Islet of Langerhans (tissue), 1 donor: Measurements from ENCODE around the gene SCG3.

Source experiments
- FAIRE-seq: peaks from one replicate; lab custom pipeline; 2011; peaks lifted over from hg19 to GRCh38; lab: Jason Lieb, UNC

Gene SCG3

GRCh38 chr15:51727141-51727897 lies 46.0 kb downstream of the SCG3 start:
- FAIRE-seq: no peak

GRCh38 chr15:51731549-51732267 lies 50.4 kb downstream of the SCG3 start:
- FAIRE-seq: no peak

DNA sequence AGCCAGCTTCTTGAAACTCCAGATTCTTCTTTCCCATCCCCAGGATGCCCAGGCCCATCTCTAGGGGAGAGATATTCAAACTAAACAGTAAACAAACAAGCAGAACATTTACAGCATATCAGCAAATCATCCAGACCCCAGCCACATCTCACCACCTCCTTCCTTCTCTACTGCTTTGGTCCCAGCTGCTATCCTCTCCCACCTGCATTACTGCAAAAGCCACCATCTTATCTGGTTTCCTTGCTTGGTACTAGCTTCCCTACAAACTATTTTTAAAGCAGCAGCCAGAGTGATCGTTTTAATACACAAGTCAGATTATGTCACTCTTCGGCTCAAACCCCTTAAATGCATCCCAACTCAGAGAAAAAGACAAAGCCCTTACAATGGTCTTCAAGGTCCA lies 51.3 kb downstream of the SCG3 start:
- FAIRE-seq: no peak

DNA sequence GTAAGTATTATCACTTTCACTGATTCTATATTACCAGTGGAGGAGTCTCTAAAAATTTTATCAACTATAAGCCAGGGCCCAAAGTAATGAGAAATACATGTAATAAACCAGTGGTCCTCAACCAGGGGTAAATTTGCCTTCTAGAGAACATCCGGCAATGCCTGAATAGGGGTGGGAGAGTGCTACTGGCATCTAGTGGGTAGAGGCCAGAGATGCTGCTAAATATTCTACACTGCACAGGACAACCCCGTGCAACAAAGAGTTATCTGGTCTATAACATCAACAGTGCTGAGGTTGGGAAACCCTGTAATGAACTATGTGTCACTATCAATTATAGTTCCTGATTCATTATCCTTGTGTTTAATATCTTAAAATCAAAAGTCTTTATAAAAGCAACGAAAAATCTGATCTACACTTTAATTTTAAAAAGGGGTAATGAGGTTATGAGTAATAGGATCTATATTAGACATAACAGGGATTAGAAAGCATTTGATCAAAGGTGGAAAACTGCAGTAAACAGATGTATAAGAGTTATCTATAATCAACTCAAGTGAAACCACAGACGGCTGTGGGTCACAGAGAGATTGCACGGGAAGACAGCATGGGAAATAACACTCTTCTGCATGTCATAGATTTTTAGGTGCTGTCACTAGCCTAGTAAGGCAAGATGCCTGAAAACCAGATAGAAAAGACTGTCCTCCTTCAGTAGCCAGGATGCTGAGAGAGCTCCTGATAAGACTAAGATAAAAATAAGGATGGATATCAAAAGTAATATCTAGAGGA lies 54.1 kb downstream of the SCG3 start:
- no peak for FAIRE-seq

DNA sequence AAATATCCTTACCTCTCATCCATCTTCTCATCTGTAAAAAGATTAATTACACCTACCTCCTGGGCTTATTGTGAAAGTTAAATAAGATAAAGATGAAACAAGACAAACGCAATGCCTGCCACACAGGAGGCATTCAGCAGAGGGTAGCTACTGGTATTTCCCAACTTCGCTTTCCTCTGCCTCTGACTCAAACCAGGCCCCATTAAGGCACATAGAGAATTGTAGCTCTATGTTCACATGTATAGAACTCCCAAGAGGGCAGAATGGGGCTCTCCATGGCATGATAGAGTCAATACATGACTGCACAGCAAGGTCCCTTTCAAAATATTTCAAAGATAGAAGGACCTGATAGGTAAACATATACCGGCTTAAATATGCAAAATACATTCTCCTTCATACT lies 54.8 kb downstream of the SCG3 start:
- no peak for FAIRE-seq

DNA sequence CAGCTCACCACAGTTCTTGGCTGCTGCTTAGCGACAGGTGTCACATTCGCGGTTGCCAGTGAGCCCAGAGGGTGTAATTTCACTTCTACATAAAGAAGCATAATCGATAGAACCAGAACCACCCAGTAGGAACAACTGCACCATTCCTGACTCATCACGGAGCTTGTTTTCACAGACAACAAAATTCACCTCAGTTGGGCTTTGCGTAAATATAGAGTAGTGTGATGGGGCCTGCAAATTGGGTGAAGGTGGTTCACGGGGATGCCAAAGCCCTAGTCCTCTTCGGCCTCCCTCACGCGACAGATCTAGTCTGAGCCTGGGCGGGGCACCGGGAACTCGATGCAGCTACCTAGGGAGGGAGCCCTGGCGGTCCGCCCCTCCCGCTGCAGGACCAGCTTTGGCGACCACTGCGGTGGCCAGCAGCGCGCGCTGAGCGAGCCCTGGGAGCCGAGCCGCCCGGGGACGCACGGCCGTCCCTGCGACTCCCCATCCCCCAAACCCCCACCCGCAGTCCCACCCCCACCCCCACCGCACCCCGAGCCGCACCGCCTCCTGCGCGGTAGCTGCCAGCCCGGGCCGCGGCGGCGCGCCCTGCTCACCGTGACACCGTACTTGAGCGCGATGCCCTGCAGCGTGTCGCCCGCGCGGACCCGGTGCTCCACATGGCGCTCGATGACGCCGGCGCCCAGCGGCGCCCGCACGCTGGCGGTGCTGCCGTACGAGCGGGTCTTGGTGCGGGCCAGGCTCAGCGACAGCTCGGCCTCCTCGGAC lies 55.6 kb downstream of the SCG3 start:
- FAIRE-seq: no peak

- no peak for FAIRE-seq
These were observed 56.4 kb downstream of the SCG3 start, which contains the start of gene LYSMD2 for GRCh38 chr15:51737522-51738305. TSS of gene LYSMD2 (minus strand) at chr15:51737655. CDS start at chr15:51737622, 33 bp downstream.

DNA sequence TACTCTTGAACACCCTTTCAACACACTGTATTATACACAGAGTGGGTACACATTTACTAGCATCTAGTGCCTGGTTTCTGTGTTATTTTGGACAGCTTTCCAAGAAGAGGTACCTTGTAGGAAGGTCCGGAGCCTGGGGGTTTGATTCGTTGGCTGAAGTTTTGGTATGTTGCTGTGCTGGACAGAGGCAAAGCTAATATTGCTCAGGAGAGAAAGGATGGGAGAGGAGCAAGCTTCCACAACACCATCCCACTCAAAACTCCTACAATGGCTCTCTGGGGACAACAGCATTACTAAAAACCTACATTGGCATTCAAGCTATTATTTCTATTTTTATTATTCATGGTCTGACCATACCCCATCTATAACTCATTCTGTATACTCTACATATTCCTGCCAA lies 57.2 kb downstream of the SCG3 start:
- no peak for FAIRE-seq

DNA sequence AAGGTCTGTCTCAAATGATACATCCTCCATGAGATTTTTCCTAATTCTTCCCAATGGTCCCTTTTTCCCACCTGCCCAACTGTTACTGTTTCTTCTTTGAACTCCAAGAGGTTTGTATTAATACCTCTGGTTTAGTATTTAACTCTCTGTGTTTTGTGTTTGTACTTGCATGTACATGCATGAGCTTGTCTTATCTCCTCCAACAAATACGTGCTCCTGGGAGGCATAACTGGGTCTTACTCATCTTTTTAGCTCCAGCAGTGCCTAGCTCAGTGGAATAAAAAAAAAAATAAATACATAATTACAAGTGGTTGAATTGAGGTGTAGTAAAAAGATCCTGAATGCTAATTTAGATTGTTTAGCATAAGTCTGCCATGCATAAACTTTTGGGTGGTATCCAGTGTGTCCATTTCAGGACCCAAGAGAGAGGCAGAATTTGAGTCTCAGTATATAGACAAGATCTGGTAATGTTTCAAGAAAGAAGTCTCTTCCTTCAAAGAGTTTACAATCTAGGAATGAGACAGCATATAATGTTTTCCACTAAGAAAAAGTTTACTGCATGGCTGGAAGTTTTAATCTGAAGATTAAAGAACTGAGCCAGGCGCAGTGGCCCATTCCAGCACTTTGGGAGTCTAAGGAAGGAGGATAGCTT lies 57.9 kb downstream of the SCG3 start:
- no peak for FAIRE-seq

DNA sequence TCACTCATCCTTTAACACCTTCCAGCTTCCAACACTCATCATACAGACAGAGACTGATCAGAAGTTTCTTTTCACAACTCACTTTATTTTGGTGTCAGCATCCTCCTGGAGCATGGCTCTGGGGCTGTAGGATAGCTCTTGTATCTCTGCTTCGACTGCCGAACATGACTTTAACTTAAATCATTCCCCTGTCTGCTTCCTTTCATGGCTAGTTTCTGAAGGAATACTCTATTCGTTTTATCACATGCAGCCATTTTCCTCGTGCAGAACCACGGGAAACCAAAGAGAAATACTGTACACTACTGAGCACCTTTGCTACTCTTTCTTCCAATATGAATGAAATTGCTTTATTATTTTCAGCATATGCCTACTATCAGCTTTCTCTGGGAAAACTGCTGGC lies 68.0 kb downstream of the SCG3 start:
- FAIRE-seq: no peak

- FAIRE-seq: no peak
These were observed 68.9 kb downstream of the SCG3 start for GRCh38 chr15:51750186-51750585.

GRCh38 chr15:51750792-51751696 lies 69.7 kb downstream of the SCG3 start, which contains the start of gene TMOD2:
TSS of gene TMOD2 (plus strand) at chr15:51751597. CDS start at chr15:51766442, 14,845 bp downstream.
- FAIRE-seq: no peak

DNA sequence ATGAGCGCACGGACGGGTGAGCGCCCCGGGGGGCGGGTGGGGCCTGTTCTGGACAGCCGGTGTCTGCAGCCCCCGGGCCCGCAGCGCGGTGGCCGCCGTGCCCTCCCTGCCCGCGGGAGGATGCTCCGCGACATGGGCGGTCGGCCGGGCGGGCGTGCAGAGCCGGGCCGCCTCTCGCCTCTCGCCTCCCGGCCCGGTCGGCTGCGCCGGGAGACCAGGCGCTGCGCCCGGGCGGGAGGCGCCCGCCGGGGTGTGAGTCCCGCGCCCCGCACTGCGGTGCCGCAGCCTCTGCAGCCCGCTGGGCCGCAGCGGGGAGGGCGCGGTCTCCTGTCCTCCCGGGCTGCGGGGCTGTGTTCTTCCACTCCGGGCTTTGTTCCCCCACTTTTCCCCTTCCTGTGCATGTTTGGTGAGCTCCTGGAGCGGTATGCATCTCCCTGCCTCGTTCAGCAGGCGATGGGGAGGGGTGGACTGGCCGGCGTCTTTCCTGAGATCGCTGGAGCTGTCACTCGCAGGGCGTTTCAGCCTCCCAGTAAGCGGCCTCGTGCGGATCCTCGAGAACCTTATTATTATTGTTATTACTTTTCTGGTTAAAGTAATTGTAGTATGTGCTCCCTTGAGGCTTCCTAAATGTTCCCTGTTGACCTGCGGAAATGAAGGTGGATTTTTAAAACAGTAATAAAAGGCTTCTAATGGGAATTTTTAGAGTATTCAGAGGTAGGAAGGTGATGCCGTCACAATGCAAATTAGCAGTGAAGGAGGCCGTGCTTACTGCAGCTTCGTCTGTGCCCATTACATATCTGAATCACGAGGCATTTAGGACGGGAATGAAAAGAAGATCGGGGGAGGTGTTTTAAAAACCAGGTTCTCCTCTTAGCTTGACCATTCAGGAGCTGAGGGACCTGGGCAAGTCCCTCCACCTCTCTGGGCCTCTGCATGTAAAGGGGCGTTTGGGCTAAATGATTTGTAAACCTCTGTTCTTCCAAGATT lies 70.7 kb downstream of the SCG3 start:
- peak; percentile 73 for FAIRE-seq

GRCh38 chr15:51752888-51753287 lies 71.6 kb downstream of the SCG3 start:
- no peak for FAIRE-seq

DNA sequence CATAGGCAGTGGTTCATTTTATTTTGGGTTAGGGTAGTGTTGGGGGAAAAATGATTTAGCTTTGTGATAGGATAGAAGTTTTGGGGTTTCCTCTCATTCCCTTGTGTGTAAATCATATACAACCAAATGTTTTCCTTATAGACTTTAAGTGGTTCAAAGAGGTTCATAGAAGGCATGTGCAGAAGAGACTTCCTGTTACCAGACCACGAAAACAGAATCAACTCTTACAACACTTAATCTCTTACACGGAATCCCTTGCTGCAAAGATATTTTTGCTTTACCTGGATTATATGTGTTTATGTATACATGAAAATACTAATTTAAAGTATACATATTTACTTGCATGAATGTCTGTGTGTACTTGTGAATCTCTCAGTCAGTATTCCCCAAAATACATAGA lies 73.0 kb downstream of the SCG3 start:
- no peak for FAIRE-seq

- FAIRE-seq: no peak
These were observed 74.5 kb downstream of the SCG3 start for GRCh38 chr15:51755790-51756189.

GRCh38 chr15:51756482-51756881 lies 75.2 kb downstream of the SCG3 start:
- FAIRE-seq: no peak

DNA sequence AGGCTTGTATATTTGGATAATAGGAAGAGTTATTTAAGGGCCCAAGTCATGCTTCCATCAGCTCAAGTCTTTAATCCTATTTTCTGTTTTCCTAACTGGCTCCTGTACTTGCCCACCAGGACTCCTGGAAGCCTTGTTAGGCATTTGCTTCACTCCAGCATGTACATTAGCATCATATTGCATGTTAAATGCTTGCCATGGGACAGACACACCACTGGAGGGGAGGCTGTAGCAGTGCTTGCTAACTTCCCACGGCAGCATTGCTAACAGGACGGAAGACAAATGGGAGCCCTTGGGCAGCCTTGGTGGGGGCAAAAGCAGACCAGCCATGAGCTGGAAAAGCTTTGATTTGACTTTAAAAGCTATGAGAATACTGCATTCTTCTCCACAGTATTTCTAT lies 76.1 kb downstream of the SCG3 start:
- FAIRE-seq: no peak
